ENCODE measurements around the gene SDHA.
"Not testable (repeated sequence)": the region's sequence is repeated elsewhere in the genome, so short reads cannot be mapped to it uniquely, and the experiment has no call there.

GRCh38 chr5:291345-291744, 73.2 kb downstream of the SDHA start:
- not testable (repeated sequence) for TF ChIP-seq CTCF (optimal IDR thresholded peaks at IDR 0.05 in 1 of 3, IDR thresholded peaks at IDR 0.05 in 1 of 3, conservative IDR thresholded peaks at IDR 0.05 in 1 of 3; ENCODE audit: extremely low read depth in 1 of 3, insufficient read depth in 2 of 3, low read length in 3 of 3); EZH2 (IDR thresholded peaks at IDR 0.05; ENCODE audit: low read length)
